MG63 (cell line): ENCODE data around the gene ITGA3. TPM values are rescaled to one million over a fixed set of nuclear protein-coding genes. Genes with fewer than 3 reads are reported as not detected.
"Not testable (repeated sequence)": the region's sequence is repeated elsewhere in the genome, so short reads cannot be mapped to it uniquely, and the experiment has no call there.

Source experiments
- DNase-seq: peaks from one replicate; pipeline ENCODE4 v3.0.0-alpha.2; 2020
- H3K27me3 ChIP-seq: fragments of 250-450 bp; sonication (Bioruptor Pico); 2 replicates; pipeline ENCODE4 v1.5.1; 2020; ENCODE audit warnings: mild to moderate bottlenecking, moderate library complexity
- H3K36me3 ChIP-seq: fragments of 250-450 bp; sonication (Bioruptor Pico); 2 replicates; pipeline ENCODE4 v1.5.1; 2020; ENCODE audit warnings: mild to moderate bottlenecking, moderate library complexity
- H3K4me3 ChIP-seq: fragments of 250-450 bp; sonication (Bioruptor Pico); 2 replicates; pipeline ENCODE4 v1.5.1; 2020; ENCODE audit warnings: mild to moderate bottlenecking, moderate library complexity
- H3K9me3 ChIP-seq: fragments of 250-450 bp; sonication (Bioruptor Pico); 2 replicates; pipeline ENCODE4 v1.5.1; 2020; ENCODE audit warnings: mild to moderate bottlenecking, moderate library complexity
- total RNA-seq: library from RNA; depleted of rRNA; stranded (reverse); fragments of >200 nt; shearing (Covaris generic); gene quantifications from 2 replicates; pipeline ENCODE4 v1.2.3, GENCODE V29; 2014; ENCODE audit warnings: low replicate concordance

ITGA3 gene
- total RNA-seq, 1 experiment from 2014 or later = 248 TPM

DNA sequence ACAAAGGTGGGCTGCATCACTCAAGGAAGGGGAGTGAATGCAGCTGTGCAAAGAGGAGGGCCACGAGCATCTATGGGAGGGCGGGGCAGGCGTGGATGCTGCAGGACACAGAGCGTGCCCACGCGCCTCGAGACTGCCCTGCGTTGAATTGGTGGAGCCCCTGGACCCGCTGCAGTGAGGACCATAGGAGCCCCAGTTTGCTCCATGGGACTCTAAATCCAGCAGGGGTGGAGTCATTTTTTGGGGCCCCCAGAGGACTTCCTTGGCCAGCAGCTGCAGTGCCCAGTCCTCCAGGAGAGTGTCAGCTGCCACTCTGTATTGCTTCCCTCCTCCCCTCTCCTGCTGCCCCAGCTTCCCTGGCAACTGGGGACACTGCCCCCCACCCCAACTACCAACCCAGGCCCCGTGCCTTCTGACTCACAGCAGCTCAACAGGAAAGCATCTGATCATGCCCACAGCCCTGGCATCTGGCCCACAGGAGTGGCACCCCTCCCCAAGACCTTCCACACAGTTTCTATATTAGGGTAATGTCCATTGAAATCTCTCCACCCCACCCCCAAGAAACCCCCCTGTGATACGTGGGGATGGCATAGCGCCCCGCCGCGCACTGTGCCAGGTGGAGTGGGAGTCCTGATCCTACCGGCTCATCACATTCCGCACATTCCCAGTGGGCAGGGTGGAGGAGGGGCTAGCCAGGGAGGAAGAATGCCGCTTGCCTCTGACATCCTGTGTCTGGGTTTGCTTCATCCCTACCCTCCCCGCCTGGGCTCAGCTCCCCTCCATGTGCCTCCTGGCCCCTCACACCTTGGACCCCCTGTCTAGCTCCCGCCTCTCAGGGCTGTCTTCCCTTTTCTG is 27.8 kb upstream of the ITGA3 start:
- Histone ChIP-seq H3K36me3 (no peaks in the 10 kb centered on the region), H3K9me3 (no peaks in the 10 kb centered on the region), H3K4me3 (peak overlapping the region; percentile 37), H3K27me3 (no peaks in the 10 kb centered on the region)
- peak; percentile 98 for DNase-seq

DNA sequence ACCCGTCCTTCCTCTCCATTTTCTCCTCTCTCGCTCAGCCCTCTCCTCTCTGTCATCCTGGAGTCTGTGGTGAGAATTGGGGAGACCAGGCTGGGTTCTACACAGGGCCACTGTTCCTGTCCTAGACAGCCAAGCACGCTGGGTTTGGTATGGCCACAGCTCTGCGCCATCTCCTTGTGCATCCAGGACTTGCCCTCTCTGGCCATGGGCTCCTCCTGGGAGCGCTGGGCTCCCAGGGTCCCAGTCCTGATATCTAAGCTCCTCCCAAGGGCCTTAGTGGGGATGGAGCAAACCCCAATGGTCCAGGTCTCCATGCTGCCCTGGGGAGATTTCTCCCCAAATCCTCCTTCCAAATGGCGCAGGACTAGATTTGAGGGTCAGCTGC is 27.2 kb upstream of the ITGA3 start:
- H3K9me3 ChIP-seq = no peaks in the 10 kb centered on the region
- DNase-seq = no peak
- no peaks in the 10 kb centered on the region for H3K27me3 ChIP-seq
- H3K4me3 ChIP-seq = no peak overlapping the region
- H3K36me3 ChIP-seq = no peaks in the 10 kb centered on the region

DNA sequence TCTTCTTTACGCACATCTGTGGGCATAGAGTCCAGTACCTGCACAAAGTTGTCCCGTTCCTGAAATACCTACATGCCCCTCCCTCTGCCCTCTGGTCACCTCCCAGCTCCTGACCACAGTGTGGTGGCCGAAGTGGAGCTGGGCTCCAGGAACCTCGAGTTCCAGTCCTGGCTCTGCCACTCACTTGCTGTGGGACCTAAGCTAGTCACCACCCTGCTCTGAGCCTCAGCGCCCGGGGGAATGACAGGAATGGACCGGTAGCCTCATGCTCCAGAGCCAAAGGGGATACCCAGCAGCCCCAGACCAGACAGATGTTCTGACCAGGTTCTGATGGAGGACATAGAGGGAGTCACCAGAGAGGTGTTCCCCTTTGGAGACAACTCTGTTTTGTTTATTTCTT is 26.7 kb upstream of the ITGA3 start:
- no peaks in the 10 kb centered on the region for H3K9me3 ChIP-seq
- no peaks in the 10 kb centered on the region for H3K36me3 ChIP-seq
- H3K4me3 ChIP-seq = no peak overlapping the region
- DNase-seq = no peak
- no peaks in the 10 kb centered on the region for H3K27me3 ChIP-seq

DNA sequence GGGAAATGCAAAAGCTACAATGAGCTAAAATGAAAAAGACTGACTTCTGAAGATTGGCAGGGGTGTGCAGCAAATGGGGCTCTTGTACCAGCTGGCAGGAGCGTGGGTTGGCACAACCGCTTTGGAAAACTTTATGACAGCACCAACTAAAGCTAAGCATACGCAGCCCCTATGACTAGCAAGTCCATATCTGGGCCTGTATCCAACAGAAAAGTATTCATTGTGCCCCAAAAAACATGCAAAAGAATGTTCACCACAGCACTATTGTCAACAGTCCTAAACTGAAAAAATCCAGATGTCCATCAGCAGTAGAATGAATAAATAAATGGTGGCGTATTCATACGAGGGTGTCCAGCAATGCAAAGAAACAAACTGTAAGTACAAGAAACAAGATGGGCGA is 22.6 kb upstream of the ITGA3 start:
- no peaks in the 10 kb centered on the region for H3K36me3 ChIP-seq
- no peaks in the 10 kb centered on the region for H3K9me3 ChIP-seq
- DNase-seq = peak; percentile 94
- no peaks in the 10 kb centered on the region for H3K27me3 ChIP-seq
- no peak overlapping the region for H3K4me3 ChIP-seq

DNA sequence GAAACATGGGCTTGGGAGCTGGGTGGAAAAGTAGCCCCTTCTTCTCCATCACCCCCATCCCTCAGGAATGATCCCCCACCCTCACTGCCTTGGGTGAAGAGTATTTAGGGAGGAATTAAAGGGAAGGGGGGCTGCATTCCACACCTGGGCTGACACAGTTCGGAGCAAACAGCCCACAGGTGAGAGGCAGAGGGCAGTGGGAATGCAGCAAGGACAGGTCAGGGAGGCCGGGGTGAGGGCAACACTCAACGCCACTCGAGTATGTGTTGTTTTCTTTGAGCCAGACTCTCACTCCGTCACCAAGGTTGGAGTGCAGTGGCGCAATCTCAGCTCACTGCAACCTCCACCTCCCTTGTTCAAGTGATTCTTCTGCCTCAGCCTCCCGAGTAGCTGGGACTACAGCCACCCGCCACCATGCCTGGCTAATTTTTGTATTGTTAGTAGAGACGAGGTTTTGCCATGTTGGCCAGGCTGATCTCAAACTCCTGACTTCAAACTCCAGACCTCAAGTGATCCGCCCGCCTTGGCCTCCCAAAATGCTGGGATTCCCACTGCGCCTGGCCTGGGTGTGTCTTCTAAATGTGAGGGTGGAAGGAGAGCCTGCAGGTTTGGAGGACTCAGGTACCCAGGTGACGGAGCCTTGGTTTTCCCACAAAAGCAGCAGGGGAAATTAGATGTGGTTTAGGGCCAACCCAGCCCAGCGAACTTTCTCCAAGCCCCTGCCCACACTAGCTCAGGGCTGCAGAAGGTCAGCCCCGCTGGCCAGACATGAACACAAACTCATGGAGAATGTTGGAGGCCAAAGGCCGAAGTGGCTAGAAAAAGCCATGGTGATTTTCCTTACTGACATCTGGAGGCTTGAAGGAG is 21.2 kb upstream of the ITGA3 start:
- H3K27me3 ChIP-seq = no peaks in the 10 kb centered on the region
- no peaks in the 10 kb centered on the region for H3K9me3 ChIP-seq
- no peaks in the 10 kb centered on the region for H3K36me3 ChIP-seq
- DNase-seq = no peak
- H3K4me3 ChIP-seq = no peak overlapping the region

DNA sequence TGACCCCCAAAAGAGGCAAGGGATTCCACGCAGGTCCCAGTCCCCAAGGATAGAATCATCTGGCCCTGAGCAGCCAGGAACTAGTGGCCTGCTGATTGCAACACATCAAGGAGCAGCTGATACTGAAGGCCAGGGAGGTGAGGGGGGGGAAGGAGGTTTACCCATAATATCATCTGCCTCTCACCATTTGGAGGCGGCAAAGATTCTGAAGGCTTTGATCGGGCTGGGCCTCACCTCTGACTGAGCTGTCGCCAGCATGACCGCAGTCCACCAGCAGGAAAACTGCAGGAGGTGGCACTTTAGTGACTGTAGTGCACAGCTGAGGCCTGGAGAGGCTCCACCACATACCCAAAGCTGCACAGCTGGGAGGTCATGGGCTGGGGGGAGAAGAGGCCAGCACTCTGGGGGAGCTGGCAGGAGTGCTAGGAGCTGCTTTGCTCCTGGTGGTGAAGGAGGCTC is 20.5 kb upstream of the ITGA3 start:
- Histone ChIP-seq H3K27me3 (no peaks in the 10 kb centered on the region), H3K9me3 (no peaks in the 10 kb centered on the region), H3K36me3 (no peaks in the 10 kb centered on the region), H3K4me3 (no peak overlapping the region)
- DNase-seq = peak; percentile 53

DNA sequence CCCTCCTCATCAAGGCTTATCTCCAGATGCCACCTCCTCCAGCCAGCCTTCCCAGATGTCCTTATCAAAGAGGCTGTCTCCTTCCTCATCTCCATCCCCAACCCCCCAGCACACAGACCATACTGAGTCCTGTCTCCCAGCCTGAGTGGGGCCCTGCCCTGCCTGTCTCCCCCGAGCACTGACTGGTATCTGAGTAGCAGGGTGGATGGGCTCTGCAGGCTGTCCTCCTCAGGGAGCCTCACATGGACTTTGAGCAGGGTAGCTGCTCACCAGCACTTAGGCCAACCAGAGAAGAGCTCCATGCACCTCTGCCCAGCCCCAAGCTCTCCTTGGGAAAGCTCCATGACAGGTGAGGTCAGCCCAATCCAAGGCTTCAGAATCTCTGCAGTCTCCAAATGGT is 20.0 kb upstream of the ITGA3 start:
- Histone ChIP-seq H3K9me3 (no peaks in the 10 kb centered on the region), H3K36me3 (no peaks in the 10 kb centered on the region), H3K27me3 (no peaks in the 10 kb centered on the region), H3K4me3 (no peak overlapping the region)
- no peak for DNase-seq

DNA sequence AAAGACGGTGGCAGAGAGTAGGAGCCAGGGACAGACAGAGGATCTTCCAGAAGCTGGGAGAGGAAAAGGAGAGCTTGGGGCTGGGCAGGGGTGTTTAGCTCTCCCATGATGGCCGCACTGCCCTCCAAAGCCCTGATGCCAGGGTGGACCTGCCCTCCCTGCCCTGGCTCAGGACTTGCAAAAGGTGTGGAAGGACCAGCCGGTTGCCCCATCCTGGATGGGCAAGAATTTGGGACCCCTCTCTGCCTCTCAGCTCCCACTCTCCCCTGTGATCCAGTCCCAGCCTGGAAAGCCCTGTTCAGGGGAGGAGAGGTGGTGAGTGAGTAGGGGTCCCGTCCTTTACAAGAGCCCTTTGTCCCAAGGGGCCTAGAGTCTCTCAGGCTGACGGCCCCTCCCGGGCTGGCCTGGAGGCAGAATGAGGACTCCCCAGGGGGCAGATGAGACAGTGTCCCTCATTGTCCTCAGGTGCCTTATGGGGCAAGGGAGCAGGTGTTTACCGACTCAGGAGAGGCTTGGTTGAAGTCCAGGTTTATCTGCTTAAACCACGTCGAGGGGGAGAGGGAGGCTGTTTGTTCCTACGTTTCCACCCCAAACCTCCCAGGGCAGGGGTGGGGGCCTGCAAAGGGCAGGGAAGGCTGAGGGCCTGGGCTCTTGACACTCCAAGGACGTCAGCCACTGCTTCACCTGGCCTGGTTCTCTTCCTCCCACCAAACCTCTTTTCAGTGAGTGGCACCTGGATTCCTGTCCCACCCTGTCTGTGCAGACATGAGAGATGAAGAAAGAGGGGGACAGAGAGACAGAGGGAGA is 19.3 kb upstream of the ITGA3 start:
- H3K4me3 ChIP-seq = no peak overlapping the region
- H3K36me3 ChIP-seq = no peaks in the 10 kb centered on the region
- no peaks in the 10 kb centered on the region for H3K27me3 ChIP-seq
- no peak for DNase-seq
- H3K9me3 ChIP-seq = no peaks in the 10 kb centered on the region

DNA sequence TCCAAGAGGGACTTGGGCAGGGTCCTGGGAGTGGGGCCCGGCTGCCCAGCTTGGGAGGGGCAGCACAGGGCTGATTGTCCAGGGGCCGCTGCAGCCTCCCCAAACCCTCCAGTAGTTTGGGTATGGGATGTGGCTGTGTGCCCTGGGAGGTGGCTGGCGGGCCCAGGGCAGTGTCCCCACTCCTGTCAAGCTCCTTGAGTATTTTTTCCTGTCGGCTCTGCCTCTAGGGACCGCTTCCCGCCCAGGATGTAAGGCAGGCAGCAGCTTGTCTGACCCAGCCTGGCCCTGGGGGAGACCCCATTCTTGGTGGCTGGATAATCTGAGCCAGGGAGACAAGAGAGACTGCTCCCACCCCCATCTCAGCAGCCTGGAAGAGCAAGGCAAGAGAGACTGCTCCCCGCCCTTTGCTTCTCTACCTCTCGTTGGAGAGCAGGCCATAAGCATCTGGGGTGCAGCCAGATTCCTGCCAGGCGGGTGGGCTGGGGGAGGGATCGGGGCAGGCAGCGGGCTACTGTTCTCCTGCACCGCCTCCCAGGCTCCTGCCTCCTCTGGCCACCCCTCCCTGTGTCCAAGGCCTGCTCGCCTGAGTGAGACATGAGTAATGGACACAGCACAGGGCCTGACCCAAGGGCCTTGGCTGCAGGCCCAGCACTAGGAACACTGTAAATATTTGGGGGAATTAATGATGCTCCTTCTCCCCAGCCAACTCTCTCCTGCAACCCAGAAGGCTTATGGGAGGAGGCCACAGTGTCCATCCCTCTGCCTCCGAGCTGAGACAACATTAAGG is 18.4 kb upstream of the ITGA3 start:
- DNase-seq = peak; percentile 100
- Histone ChIP-seq H3K9me3 (no peaks in the 10 kb centered on the region), H3K36me3 (no peaks in the 10 kb centered on the region), H3K4me3 (no peak overlapping the region), H3K27me3 (no peaks in the 10 kb centered on the region)

DNA sequence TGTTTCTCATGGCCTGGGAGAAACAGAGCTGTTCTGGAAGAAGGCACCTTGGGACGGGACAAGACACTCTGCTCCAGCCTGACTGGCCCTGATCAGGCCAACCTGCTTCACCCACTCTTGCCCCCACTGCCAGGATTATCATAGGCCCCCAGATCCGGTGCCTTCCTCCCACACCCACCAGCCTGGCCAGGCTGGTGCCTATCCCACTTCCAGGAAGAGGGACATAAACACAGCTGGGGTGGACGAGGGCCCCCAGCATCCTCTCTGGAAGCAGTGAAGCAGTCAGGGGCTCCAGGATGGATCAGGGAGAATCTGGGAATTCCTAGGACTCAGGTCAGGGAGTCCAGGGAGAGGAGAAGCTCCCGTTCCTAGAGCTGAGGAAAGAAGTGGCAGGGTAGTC is 16.9 kb upstream of the ITGA3 start:
- Histone ChIP-seq H3K4me3 (no peak overlapping the region), H3K36me3 (no peaks in the 10 kb centered on the region), H3K9me3 (no peaks in the 10 kb centered on the region; the same call in 1 of the 2 replicates), H3K27me3 (no peaks in the 10 kb centered on the region)
- DNase-seq = no peak

DNA sequence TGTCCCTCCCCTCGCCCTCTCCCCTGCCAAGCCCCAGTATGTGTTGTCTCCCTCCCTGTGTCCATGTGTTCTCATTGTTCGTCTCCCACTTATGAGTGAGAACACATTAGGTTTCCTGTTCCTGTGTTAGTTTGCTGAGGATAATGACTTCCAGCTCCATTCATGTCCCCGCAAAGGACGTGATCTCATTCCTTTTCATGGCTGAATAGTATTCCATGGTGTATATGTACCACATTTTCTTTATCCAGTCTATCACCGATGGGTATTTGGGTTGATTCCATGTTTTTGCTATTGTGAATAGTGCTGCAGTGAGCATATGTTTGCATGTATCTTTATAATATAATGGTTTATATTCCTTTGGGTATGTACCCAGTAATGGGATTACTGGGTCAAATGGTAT is 15.4 kb upstream of the ITGA3 start:
- H3K4me3 ChIP-seq, H3K27me3 ChIP-seq, H3K9me3 ChIP-seq, H3K36me3 ChIP-seq, DNase-seq: not testable (repeated sequence)

DNA sequence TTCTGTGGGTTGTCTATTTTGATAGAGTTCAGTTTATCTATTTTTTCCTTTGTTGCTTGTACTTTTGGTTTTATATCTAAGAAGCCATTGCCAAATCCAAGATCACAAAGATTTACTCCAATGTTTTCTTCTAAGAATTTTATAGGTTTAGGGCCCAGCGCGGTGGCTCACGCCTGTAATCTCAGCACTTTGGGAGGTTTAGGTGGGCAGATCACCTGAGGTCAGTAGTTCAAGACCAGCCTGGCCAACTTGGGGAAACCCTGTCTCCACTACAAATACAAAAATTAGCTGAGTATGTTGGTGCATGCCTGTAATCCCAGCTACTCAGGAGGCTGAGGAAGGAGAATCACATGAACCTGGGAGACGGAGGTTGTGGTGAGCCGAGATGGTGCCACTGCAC is 13.7 kb upstream of the ITGA3 start:
- H3K36me3 ChIP-seq = no peaks in the 10 kb centered on the region
- H3K4me3 ChIP-seq = no peak overlapping the region
- H3K9me3 ChIP-seq = no peaks in the 10 kb centered on the region; the same call in 1 of the 2 replicates
- DNase-seq = no peak
- no peaks in the 10 kb centered on the region for H3K27me3 ChIP-seq

DNA sequence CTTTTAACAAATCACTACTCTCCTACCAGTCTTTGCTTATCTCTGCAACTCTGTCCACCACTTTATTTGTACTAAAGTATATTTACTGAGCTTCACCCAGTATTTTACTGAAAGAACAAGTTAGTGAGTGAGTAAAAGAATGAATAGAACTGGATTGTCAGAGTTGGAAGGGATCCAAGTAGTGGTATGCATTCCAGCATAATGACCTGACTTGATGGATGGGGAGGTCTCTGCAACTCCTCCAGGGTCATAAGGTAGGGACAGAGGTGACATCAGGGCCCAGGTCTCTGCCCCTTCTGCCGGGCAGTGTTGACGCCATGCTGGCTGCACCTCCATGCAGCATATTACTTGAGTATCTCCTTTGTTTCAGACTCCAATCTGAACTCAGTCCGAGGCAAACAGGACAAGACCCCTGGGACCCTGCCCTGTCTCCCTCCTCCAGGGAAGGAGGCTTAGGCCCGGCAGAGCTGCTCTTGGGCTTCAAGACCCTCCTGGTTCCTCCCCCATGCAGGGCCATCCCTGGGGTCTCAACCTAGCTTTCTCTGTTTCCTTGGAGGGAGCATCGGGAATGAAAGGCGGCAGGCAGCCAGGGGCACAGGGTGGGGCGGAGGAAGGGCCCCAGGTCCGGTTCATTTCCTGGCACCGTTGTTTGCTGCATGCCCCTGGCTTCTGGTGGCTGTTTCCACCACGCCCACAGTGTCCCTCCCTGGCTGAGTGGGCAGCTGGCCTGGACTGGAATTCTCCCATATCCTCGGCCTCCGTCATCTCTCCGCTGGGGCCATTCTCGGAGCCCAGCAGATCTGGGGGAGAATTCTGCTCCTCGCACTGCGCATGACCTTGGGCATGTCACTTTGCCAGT is 12.4 kb upstream of the ITGA3 start:
- H3K36me3 ChIP-seq = no peaks in the 10 kb centered on the region
- no peak for DNase-seq
- no peaks in the 10 kb centered on the region for H3K27me3 ChIP-seq
- H3K4me3 ChIP-seq = no peak overlapping the region
- H3K9me3 ChIP-seq = no peaks in the 10 kb centered on the region; the same call in 1 of the 2 replicates

DNA sequence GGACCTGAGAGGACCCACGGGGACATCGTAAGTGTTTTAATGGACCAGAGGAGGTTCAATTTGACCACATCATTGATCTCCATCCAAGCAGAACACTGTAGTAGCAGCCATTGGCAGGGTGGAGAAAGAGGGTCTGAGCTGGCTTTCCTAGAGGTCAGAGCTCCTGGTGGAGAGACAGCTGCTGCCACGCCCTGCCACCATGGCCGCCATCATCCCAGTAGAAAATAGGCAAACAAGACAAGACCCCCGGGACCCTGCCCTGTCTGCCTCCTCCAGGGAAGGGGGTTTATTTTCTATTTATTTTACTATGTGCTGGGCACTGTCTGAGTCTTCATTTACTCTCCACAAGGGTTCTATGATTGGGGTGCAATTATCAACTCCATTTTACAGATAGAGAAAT is 11.4 kb upstream of the ITGA3 start:
- H3K36me3 ChIP-seq = no peaks in the 10 kb centered on the region
- H3K27me3 ChIP-seq = no peaks in the 10 kb centered on the region
- no peak overlapping the region for H3K4me3 ChIP-seq
- DNase-seq = no peak
- H3K9me3 ChIP-seq = no peaks in the 10 kb centered on the region; the same call in 1 of the 2 replicates

DNA sequence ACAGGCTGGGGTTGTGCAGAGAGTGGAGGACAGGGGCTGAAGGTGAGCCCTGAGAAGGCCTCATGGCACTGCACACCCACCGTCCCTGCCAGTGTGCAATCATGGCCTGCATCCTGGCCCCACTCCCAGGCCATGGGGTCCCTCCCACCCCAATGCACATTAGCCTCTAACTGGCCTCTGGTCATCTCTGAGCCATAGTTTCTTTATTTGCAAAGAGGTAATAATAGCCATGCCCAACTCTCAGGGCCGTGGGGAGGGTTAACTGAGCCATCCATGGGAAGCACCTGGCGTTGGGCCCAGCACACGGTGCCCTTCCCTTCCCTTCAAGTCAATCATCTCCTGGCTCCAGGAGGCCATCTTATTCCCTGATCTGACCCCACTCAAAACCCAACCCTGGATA is 10.8 kb upstream of the ITGA3 start:
- no peaks in the 10 kb centered on the region; the same call in 1 of the 2 replicates for H3K9me3 ChIP-seq
- H3K36me3 ChIP-seq = no peaks in the 10 kb centered on the region
- no peaks in the 10 kb centered on the region for H3K27me3 ChIP-seq
- H3K4me3 ChIP-seq = no peak overlapping the region
- peak; percentile 65 for DNase-seq
